ENCODE results near the gene PALMD.

The PALMD gene

GRCh38 chr1:99691175-99691574 lies 45.3 kb downstream of the PALMD start:
- Histone ChIP-seq H3K4me3 (ENCODE audit: low read length) (no peak overlapping the region), H3K9me3 (ENCODE audit: control insufficient read depth, insufficient read depth, low read length) (no peaks in the 10 kb centered on the region), H3K27me3 (ENCODE audit: control insufficient read depth, insufficient read depth, low read length) (no peaks in the 10 kb centered on the region), H3K36me3 (ENCODE audit: control insufficient read depth, insufficient read depth, low read length) (no peaks in the 10 kb centered on the region), H3K27ac (ENCODE audit: low read length) (no peak overlapping the region), H3K4me1 (ENCODE audit: control insufficient read depth, insufficient read depth, low read length) (no peaks in the 10 kb centered on the region)
- DNase-seq (ENCODE audit: low read depth, low spot score), result no peak
- WGBS (ENCODE audit: insufficient coverage, insufficient read length), result no CpG with 5 or more reads among the region's 2 CpGs

GRCh38 chr1:99696616-99697015 lies 50.7 kb downstream of the PALMD start:
- Histone ChIP-seq H3K4me1 (ENCODE audit: control insufficient read depth, insufficient read depth, low read length) (no peaks in the 10 kb centered on the region), H3K27me3 (ENCODE audit: control insufficient read depth, insufficient read depth, low read length) (no peaks in the 10 kb centered on the region), H3K36me3 (ENCODE audit: control insufficient read depth, insufficient read depth, low read length) (no peaks in the 10 kb centered on the region), H3K27ac (ENCODE audit: low read length) (no peak overlapping the region), H3K4me3 (ENCODE audit: low read length) (no peak overlapping the region), H3K9me3 (ENCODE audit: control insufficient read depth, insufficient read depth, low read length) (no peaks in the 10 kb centered on the region)
- WGBS (ENCODE audit: insufficient coverage, insufficient read length), result no CpG with 5 or more reads among the region's 2 CpGs
- DNase-seq (ENCODE audit: low read depth, low spot score), result no peak

GRCh38 chr1:99697580-99697979 lies 51.7 kb downstream of the PALMD start:
- no CpG with 5 or more reads among the region's 1 CpG for WGBS (ENCODE audit: insufficient coverage, insufficient read length)
- Histone ChIP-seq H3K27ac (ENCODE audit: low read length) (no peak overlapping the region), H3K9me3 (ENCODE audit: control insufficient read depth, insufficient read depth, low read length) (no peaks in the 10 kb centered on the region), H3K27me3 (ENCODE audit: control insufficient read depth, insufficient read depth, low read length) (no peaks in the 10 kb centered on the region), H3K36me3 (ENCODE audit: control insufficient read depth, insufficient read depth, low read length) (no peaks in the 10 kb centered on the region), H3K4me3 (ENCODE audit: low read length) (no peak overlapping the region), H3K4me1 (ENCODE audit: control insufficient read depth, insufficient read depth, low read length) (no peaks in the 10 kb centered on the region)
- DNase-seq (ENCODE audit: low read depth, low spot score), result no peak

GRCh38 chr1:99700020-99700419 lies 54.1 kb downstream of the PALMD start:
- Histone ChIP-seq H3K27ac (ENCODE audit: low read length) (no peak overlapping the region), H3K4me1 (ENCODE audit: control insufficient read depth, insufficient read depth, low read length) (no peaks in the 10 kb centered on the region), H3K9me3 (ENCODE audit: control insufficient read depth, insufficient read depth, low read length) (no peaks in the 10 kb centered on the region), H3K4me3 (ENCODE audit: low read length) (no peak overlapping the region), H3K36me3 (ENCODE audit: control insufficient read depth, insufficient read depth, low read length) (no peaks in the 10 kb centered on the region), H3K27me3 (ENCODE audit: control insufficient read depth, insufficient read depth, low read length) (no peaks in the 10 kb centered on the region)
- no peak for DNase-seq (ENCODE audit: low read depth, low spot score)
- WGBS (ENCODE audit: insufficient coverage, insufficient read length), result no CpG with 5 or more reads among the region's 3 CpGs

GRCh38 chr1:99702221-99702620 lies 56.3 kb downstream of the PALMD start:
- Histone ChIP-seq H3K27me3 (ENCODE audit: control insufficient read depth, insufficient read depth, low read length) (no peaks in the 10 kb centered on the region), H3K4me1 (ENCODE audit: control insufficient read depth, insufficient read depth, low read length) (no peaks in the 10 kb centered on the region), H3K9me3 (ENCODE audit: control insufficient read depth, insufficient read depth, low read length) (no peaks in the 10 kb centered on the region), H3K27ac (ENCODE audit: low read length) (no peak overlapping the region), H3K4me3 (ENCODE audit: low read length) (no peak overlapping the region), H3K36me3 (ENCODE audit: control insufficient read depth, insufficient read depth, low read length) (no peaks in the 10 kb centered on the region)
- no peak for DNase-seq (ENCODE audit: low read depth, low spot score)

GRCh38 chr1:99704356-99704816 lies 58.5 kb downstream of the PALMD start:
- WGBS (ENCODE audit: insufficient coverage, insufficient read length), result no CpG with 5 or more reads among the region's 17 CpGs
- Histone ChIP-seq H3K27me3 (ENCODE audit: control insufficient read depth, insufficient read depth, low read length) (no peaks in the 10 kb centered on the region), H3K36me3 (ENCODE audit: control insufficient read depth, insufficient read depth, low read length) (no peaks in the 10 kb centered on the region), H3K4me3 (ENCODE audit: low read length) (no peak overlapping the region), H3K4me1 (ENCODE audit: control insufficient read depth, insufficient read depth, low read length) (no peaks in the 10 kb centered on the region), H3K9me3 (ENCODE audit: control insufficient read depth, insufficient read depth, low read length) (no peaks in the 10 kb centered on the region), H3K27ac (ENCODE audit: low read length) (no peak overlapping the region)
- no peak for DNase-seq (ENCODE audit: low read depth, low spot score)

- H3K4me3 ChIP-seq (ENCODE audit: low read length), result no peak overlapping the region
- no peaks in the 10 kb centered on the region for H3K36me3 ChIP-seq (ENCODE audit: control insufficient read depth, insufficient read depth, low read length)
Measured at GRCh38 chr1:99705385-99705784, 59.5 kb downstream of the PALMD start.

GRCh38 chr1:99707535-99708142 lies 61.7 kb downstream of the PALMD start:
- Histone ChIP-seq H3K4me3 (ENCODE audit: low read length) (no peak overlapping the region), H3K27ac (ENCODE audit: low read length) (no peak overlapping the region), H3K4me1 (ENCODE audit: control insufficient read depth, insufficient read depth, low read length) (no peaks in the 10 kb centered on the region), H3K36me3 (ENCODE audit: control insufficient read depth, insufficient read depth, low read length) (no peaks in the 10 kb centered on the region), H3K27me3 (ENCODE audit: control insufficient read depth, insufficient read depth, low read length) (no peaks in the 10 kb centered on the region), H3K9me3 (ENCODE audit: control insufficient read depth, insufficient read depth, low read length) (no peaks in the 10 kb centered on the region)
- peak; percentile 35 for DNase-seq (ENCODE audit: low read depth, low spot score)
- WGBS (ENCODE audit: insufficient coverage, insufficient read length), result no CpG with 5 or more reads among the region's 4 CpGs

More at GRCh38 chr1:99705385-99705784, 59.5 kb downstream of the PALMD start:
- no peaks in the 10 kb centered on the region for H3K4me1 ChIP-seq (ENCODE audit: control insufficient read depth, insufficient read depth, low read length)
- no peaks in the 10 kb centered on the region for H3K27me3 ChIP-seq (ENCODE audit: control insufficient read depth, insufficient read depth, low read length)
- no peak overlapping the region for H3K27ac ChIP-seq (ENCODE audit: low read length)
- no peak for DNase-seq (ENCODE audit: low read depth, low spot score)
- H3K9me3 ChIP-seq (ENCODE audit: control insufficient read depth, insufficient read depth, low read length), result no peaks in the 10 kb centered on the region

- H3K9me3 ChIP-seq (ENCODE audit: control insufficient read depth, insufficient read depth, low read length), result no peaks in the 10 kb centered on the region
- no CpG with 5 or more reads among the region's 4 CpGs for WGBS (ENCODE audit: insufficient coverage, insufficient read length)
Measured at GRCh38 chr1:99710994-99711393, 65.1 kb downstream of the PALMD start.

GRCh38 chr1:99713006-99713405 lies 67.1 kb downstream of the PALMD start:
- no peak overlapping the region for H3K4me3 ChIP-seq (ENCODE audit: low read length)
- no CpG with 5 or more reads among the region's 2 CpGs for WGBS (ENCODE audit: insufficient coverage, insufficient read length)
- no peaks in the 10 kb centered on the region for H3K27me3 ChIP-seq (ENCODE audit: control insufficient read depth, insufficient read depth, low read length)
- H3K4me1 ChIP-seq (ENCODE audit: control insufficient read depth, insufficient read depth, low read length), result no peaks in the 10 kb centered on the region
- no peaks in the 10 kb centered on the region for H3K9me3 ChIP-seq (ENCODE audit: control insufficient read depth, insufficient read depth, low read length)
- no peak for DNase-seq (ENCODE audit: low read depth, low spot score)
- no peaks in the 10 kb centered on the region for H3K36me3 ChIP-seq (ENCODE audit: control insufficient read depth, insufficient read depth, low read length)
- H3K27ac ChIP-seq (ENCODE audit: low read length), result no peak overlapping the region

More at GRCh38 chr1:99710994-99711393, 65.1 kb downstream of the PALMD start:
- Histone ChIP-seq H3K27me3 (ENCODE audit: control insufficient read depth, insufficient read depth, low read length) (no peaks in the 10 kb centered on the region), H3K27ac (ENCODE audit: low read length) (no peak overlapping the region), H3K4me1 (ENCODE audit: control insufficient read depth, insufficient read depth, low read length) (no peaks in the 10 kb centered on the region), H3K4me3 (ENCODE audit: low read length) (no peak overlapping the region), H3K36me3 (ENCODE audit: control insufficient read depth, insufficient read depth, low read length) (no peaks in the 10 kb centered on the region)
- no peak for DNase-seq (ENCODE audit: low read depth, low spot score)

GRCh38 chr1:99717005-99717404 lies 71.1 kb downstream of the PALMD start:
- no peak overlapping the region for H3K4me3 ChIP-seq (ENCODE audit: low read length)
- no CpG with 5 or more reads among the region's 1 CpG for WGBS (ENCODE audit: insufficient coverage, insufficient read length)
- no peak overlapping the region for H3K27ac ChIP-seq (ENCODE audit: low read length)
- H3K4me1 ChIP-seq (ENCODE audit: control insufficient read depth, insufficient read depth, low read length), result no peaks in the 10 kb centered on the region
- no peaks in the 10 kb centered on the region for H3K27me3 ChIP-seq (ENCODE audit: control insufficient read depth, insufficient read depth, low read length)
- DNase-seq (ENCODE audit: low read depth, low spot score), result no peak
- H3K9me3 ChIP-seq (ENCODE audit: control insufficient read depth, insufficient read depth, low read length), result no peaks in the 10 kb centered on the region
- no peaks in the 10 kb centered on the region for H3K36me3 ChIP-seq (ENCODE audit: control insufficient read depth, insufficient read depth, low read length)

Measured in iPS DF 6.9 (cell line).